Aorta (tissue), 5 donors: Measurements from ENCODE around the gene H3-3A. TPM values are rescaled to one million over a fixed set of nuclear protein-coding genes. Genes with fewer than 3 reads are reported as not detected.
A peak's percentile ranks its signal among the peaks of the same experiment; 100 is the strongest.

ENCODE experiments used
- ATAC-seq: fragments of 200-7000 bp; cut with Tn5 transposase; one replicate; pipeline ENCODE4 v1.9.1; 2022; ENCODE audit warnings: moderate library complexity; ENCODE audit not compliant: low FRiP score
- DNase-seq, 2 donors: peaks; one replicate each; pipeline ENCODE4 v3.0.0-alpha.2; 2020
- H3K27ac ChIP-seq, 2 donors: one replicate each; pipeline ENCODE4 v1.5.1; 2013; ENCODE audit warnings: low read length in 2 of 2, mild to moderate bottlenecking in 2 of 2, moderate library complexity in 2 of 2, control low read depth in 1 of 2, inconsistent platforms in 1 of 2, low read depth in 1 of 2
- H3K27me3 ChIP-seq, 2 donors: one replicate each; pipeline ENCODE4 v1.6.1; 2013; ENCODE audit warnings: control low read depth in 1 of 2, low read length in 1 of 2, mild to moderate bottlenecking in 1 of 2, moderate library complexity in 1 of 2; ENCODE audit not compliant: insufficient read depth in 2 of 2, control insufficient read depth in 1 of 2
- H3K36me3 ChIP-seq, 2 donors: one replicate each; pipeline ENCODE4 v1.6.1; 2013; ENCODE audit warnings: control low read depth in 1 of 2, low read length in 1 of 2, mild to moderate bottlenecking in 1 of 2; ENCODE audit not compliant: insufficient read depth in 2 of 2, control insufficient read depth in 1 of 2
- H3K4me1 ChIP-seq, 2 donors: one replicate each; pipeline ENCODE4 v1.6.1; 2013; ENCODE audit warnings: low read length in 2 of 2, control low read depth in 1 of 2, mild to moderate bottlenecking in 1 of 2, moderate library complexity in 1 of 2; ENCODE audit not compliant: insufficient read depth in 2 of 2, control insufficient read depth in 1 of 2
- H3K4me3 ChIP-seq, 2 donors: one replicate each; pipeline ENCODE4 v1.5.1; 2013; ENCODE audit warnings: low read length in 2 of 2, control low read depth in 1 of 2, mild to moderate bottlenecking in 1 of 2
- H3K9me3 ChIP-seq: one replicate; pipeline ENCODE4 v1.6.1; 2013; ENCODE audit warnings: mild to moderate bottlenecking, low read length; ENCODE audit not compliant: control insufficient read depth
- WGBS, 2 donors: extraction: QIAGEN DNeasy Blood & Tissue Kit; methylation state at CpG; one replicate each; pipeline ENCODE4 v1.1.7; 2013; 5-methylcytosine and 5-hydroxymethylcytosine counted together
- intact Hi-C, 2 donors: fragments of 100-400 bp; cut with DNase I; formaldehyde crosslinking; loops; one replicate each; pipeline versions ENCODE4 v1.14.2 to v1.15.0; 2022
- polyA plus RNA-seq, 2 donors: library from polyadenylated mRNA; stranded (reverse); fragments of 200-250 nt; gene quantifications; one replicate each; pipeline ENCODE4 v1.2.3, GENCODE V29; 2013
- total RNA-seq, 2 donors: library from RNA; stranded (reverse); fragmentation: NEBNext Ultra II Directional; extraction: Animal tissue kit (Norgen Biotek cat#: 25700); gene quantifications; one replicate each; pipeline ENCODE4 v1.2.1, GENCODE V29; 2021
- donor health status: healthy with polysubstance abuse.
- donor health status: Bipolar disorder and iron deficiency.
- donor health status: DM: no; HTN: no; CAD: no.
- donor health status: DM: no; HTN: no; CAD: no.
- donor health status: DM: yes; HTN: yes; CAD: no.

Gene H3-3A
- total and polyA plus RNA-seq, 4 donors, result 310 to 699 (median 406) TPM

- no peak overlapping the region for H3K27ac ChIP-seq
- H3K4me3 ChIP-seq, result no peak overlapping the region
- no peaks in the 10 kb centered on the region for H3K36me3 ChIP-seq
- 94 to 95% methylated on average over 7 of the region's 7 CpGs for WGBS, 2 donors
- H3K9me3 ChIP-seq, result no peaks in the 10 kb centered on the region
- H3K27me3 ChIP-seq, result no peaks in the 10 kb centered on the region
- ATAC-seq, result no peak
- intact Hi-C loops, result no loop called here
- DNase-seq, result peak in 1 of 2 donors; percentile 61
- no peaks in the 10 kb centered on the region for H3K4me1 ChIP-seq
Measured at GRCh38 chr1:226029093-226029496, 33.4 kb upstream of the H3-3A start.

GRCh38 chr1:226029568-226030225, 32.8 kb upstream of the H3-3A start:
- DNase-seq (no peak), ATAC-seq (no peak)
- no peak overlapping the region for H3K27ac ChIP-seq
- H3K27me3 ChIP-seq, result no peaks in the 10 kb centered on the region
- intact Hi-C loops, result no loop called here
- no peaks in the 10 kb centered on the region for H3K36me3 ChIP-seq
- no peaks in the 10 kb centered on the region for H3K9me3 ChIP-seq
- 94 to 95% methylated on average over 7 of the region's 7 CpGs for WGBS, 2 donors
- peaks cover 0 to 2% of the 10 kb centered on the region in 2 donors for H3K4me1 ChIP-seq
- no peak overlapping the region for H3K4me3 ChIP-seq

GRCh38 chr1:226033582-226033981, 28.9 kb upstream of the H3-3A start:
- Histone ChIP-seq H3K36me3 (no peaks in the 10 kb centered on the region), H3K27me3 (no peaks in the 10 kb centered on the region), H3K9me3 (no peaks in the 10 kb centered on the region), H3K4me1 (peaks cover 0 to 2% of the 10 kb centered on the region in 2 donors), H3K27ac (no peak overlapping the region), H3K4me3 (no peak overlapping the region)
- DNase-seq, result no peak
- WGBS, 2 donors, result 90 to 95% methylated on average over 4 of the region's 4 CpGs
- no peak for ATAC-seq
- intact Hi-C loops, result no loop called here

GRCh38 chr1:226033991-226034390, 28.5 kb upstream of the H3-3A start:
- H3K4me1 ChIP-seq, result peaks cover 0 to 2% of the 10 kb centered on the region in 2 donors
- no peak for DNase-seq
- no peaks in the 10 kb centered on the region for H3K36me3 ChIP-seq
- H3K27me3 ChIP-seq, result no peaks in the 10 kb centered on the region
- no peak for ATAC-seq
- intact Hi-C loops, result no loop called here
- no peaks in the 10 kb centered on the region for H3K9me3 ChIP-seq
- no peak overlapping the region for H3K4me3 ChIP-seq
- no peak overlapping the region for H3K27ac ChIP-seq

GRCh38 chr1:226034482-226034881, 28.0 kb upstream of the H3-3A start:
- DNase-seq, result peak; percentile 95
- peaks cover 0 to 2% of the 10 kb centered on the region in 2 donors for H3K4me1 ChIP-seq
- no peak overlapping the region for H3K4me3 ChIP-seq
- ATAC-seq, result peak; percentile 94
- intact Hi-C loops, result no loop called here
- 1% methylated on average over 6 of the region's 6 CpGs for WGBS, 2 donors
- peak overlapping the region in 1 of 2 donors; percentile 51 for H3K27ac ChIP-seq
- H3K9me3 ChIP-seq, result no peaks in the 10 kb centered on the region
- H3K36me3 ChIP-seq, result no peaks in the 10 kb centered on the region
- no peaks in the 10 kb centered on the region for H3K27me3 ChIP-seq

GRCh38 chr1:226035915-226036314, 26.6 kb upstream of the H3-3A start:
- Histone ChIP-seq H3K27me3 (no peaks in the 10 kb centered on the region), H3K9me3 (no peaks in the 10 kb centered on the region), H3K36me3 (no peaks in the 10 kb centered on the region), H3K27ac (no peak overlapping the region), H3K4me1 (peaks cover 0 to 2% of the 10 kb centered on the region in 2 donors), H3K4me3 (no peak overlapping the region)
- intact Hi-C loops, result no loop called here
- ATAC-seq, result no peak
- WGBS, 2 donors, result 96 to 97% methylated on average over 5 of the region's 5 CpGs
- DNase-seq, result no peak

GRCh38 chr1:226038661-226039060, 23.9 kb upstream of the H3-3A start:
- H3K27ac ChIP-seq, result no peak overlapping the region
- DNase-seq (no peak), ATAC-seq (no peak)
- H3K9me3 ChIP-seq, result no peaks in the 10 kb centered on the region
- H3K27me3 ChIP-seq, result no peaks in the 10 kb centered on the region
- peaks cover 0 to 2% of the 10 kb centered on the region in 2 donors for H3K4me1 ChIP-seq
- no peaks in the 10 kb centered on the region for H3K36me3 ChIP-seq
- intact Hi-C loops, result no loop called here
- no peak overlapping the region for H3K4me3 ChIP-seq
- 87 to 92% methylated on average over 1 of the region's 1 CpG for WGBS, 2 donors

- ATAC-seq (no peak), DNase-seq (no peak)
- Histone ChIP-seq H3K27me3 (no peaks in the 10 kb centered on the region), H3K27ac (no peak overlapping the region), H3K4me3 (no peak overlapping the region), H3K36me3 (no peaks in the 10 kb centered on the region), H3K9me3 (no peaks in the 10 kb centered on the region), H3K4me1 (no peaks in the 10 kb centered on the region)
- WGBS, 2 donors, result 28 to 44% methylated on average over 1 of the region's 1 CpG
- intact Hi-C loops, result no loop called here
Measured at GRCh38 chr1:226041419-226041818, 21.1 kb upstream of the H3-3A start.

GRCh38 chr1:226044514-226045101, 17.9 kb upstream of the H3-3A start:
- 77 to 81% methylated on average over 4 of the region's 4 CpGs for WGBS, 2 donors
- no peak for DNase-seq
- Histone ChIP-seq H3K9me3 (no peaks in the 10 kb centered on the region), H3K4me3 (no peak overlapping the region), H3K27ac (no peak overlapping the region), H3K36me3 (no peaks in the 10 kb centered on the region), H3K27me3 (no peaks in the 10 kb centered on the region), H3K4me1 (no peaks in the 10 kb centered on the region)
- intact Hi-C loops, result no loop called here
- ATAC-seq, result no peak
